Measurements from ENCODE around the gene PORCN. TPM values are rescaled to one million over a fixed set of nuclear protein-coding genes. Genes with fewer than 3 reads are reported as not detected.
A peak's percentile ranks its signal among the peaks of the same experiment; 100 is the strongest.
"Not testable (repeated sequence)": the region's sequence is repeated elsewhere in the genome, so short reads cannot be mapped to it uniquely, and the experiment has no call there.

PORCN gene
- total and polyA plus RNA-seq, 5 donors = 14.0 to 22.3 (median 17.9) TPM

- ATAC-seq = peak; percentile 73 to 77
- Histone ChIP-seq H3K27me3 (ENCODE audit: control insufficient read depth, insufficient read depth) (no peaks in the 10 kb centered on the region), H3K4me1 (ENCODE audit: control insufficient read depth, insufficient read depth, low read length) (peaks cover 5% of the 10 kb centered on the region), H3K27ac (ENCODE audit: low read length) (peak overlapping the region; percentile 65), H3K4me3 (ENCODE audit: low read length) (peak overlapping the region; percentile 79), H3K9me3 (ENCODE audit: control insufficient read depth, low read length) (no peaks in the 10 kb centered on the region)
- intact Hi-C loops (cut with DNase I) = no loop called here
- 3% methylated on average over 12 of the region's 12 CpGs for WGBS
- DNase-seq = peak in 2 of 3 donors; percentile 45 to 67
These were observed 31.2 kb downstream of the PORCN start for GRCh38 chrX:48540028-48540375.

- intact Hi-C loops (cut with DNase I) = no loop called here
- Histone ChIP-seq H3K27me3 (ENCODE audit: control insufficient read depth, insufficient read depth) (no peaks in the 10 kb centered on the region), H3K27ac (ENCODE audit: low read length) (peak overlapping the region; percentile 65), H3K9me3 (ENCODE audit: control insufficient read depth, low read length) (no peaks in the 10 kb centered on the region), H3K4me3 (ENCODE audit: low read length) (peak overlapping the region; percentile 79), H3K4me1 (ENCODE audit: control insufficient read depth, insufficient read depth, low read length) (peaks cover 5% of the 10 kb centered on the region)
- DNase-seq (no peak), ATAC-seq (no peak)
- 69% methylated on average over 7 of the region's 7 CpGs for WGBS
These were observed 31.7 kb downstream of the PORCN start for GRCh38 chrX:48540480-48540879.

- 86% methylated on average over 10 of the region's 10 CpGs for WGBS
- intact Hi-C loops (cut with DNase I) = no loop called here
- no peak overlapping the region for H3K27ac ChIP-seq (ENCODE audit: low read length)
- no peaks in the 10 kb centered on the region for H3K27me3 ChIP-seq (ENCODE audit: control insufficient read depth, insufficient read depth)
- no peak for ATAC-seq
- H3K4me3 ChIP-seq (ENCODE audit: low read length) = no peak overlapping the region
- no peaks in the 10 kb centered on the region for H3K9me3 ChIP-seq (ENCODE audit: control insufficient read depth, low read length)
- no peak for DNase-seq
- H3K4me1 ChIP-seq (ENCODE audit: control insufficient read depth, insufficient read depth, low read length) = peaks cover 5% of the 10 kb centered on the region
These were observed 32.5 kb downstream of the PORCN start for GRCh38 chrX:48541140-48541814.

GRCh38 chrX:48548871-48549270 is 40.1 kb downstream of the PORCN start:
- Histone ChIP-seq H3K9me3 (ENCODE audit: control insufficient read depth, low read length) (no peaks in the 10 kb centered on the region), H3K4me3 (ENCODE audit: low read length) (no peak overlapping the region), H3K27ac (ENCODE audit: low read length) (no peak overlapping the region), H3K4me1 (ENCODE audit: control insufficient read depth, insufficient read depth, low read length) (no peaks in the 10 kb centered on the region), H3K27me3 (ENCODE audit: control insufficient read depth, insufficient read depth) (no peaks in the 10 kb centered on the region)
- WGBS = 85% methylated on average over 3 of the region's 3 CpGs
- DNase-seq (no peak), ATAC-seq (no peak)
- intact Hi-C loops (cut with DNase I) = no loop called here

GRCh38 chrX:48555731-48556325 is 47.0 kb downstream of the PORCN start:
- H3K4me1 ChIP-seq (ENCODE audit: control insufficient read depth, insufficient read depth, low read length); ATAC-seq; intact Hi-C loops (cut with DNase I); H3K4me3 ChIP-seq (ENCODE audit: low read length); DNase-seq; H3K27me3 ChIP-seq (ENCODE audit: control insufficient read depth, insufficient read depth); H3K9me3 ChIP-seq (ENCODE audit: control insufficient read depth, low read length): not testable (repeated sequence)
- 46% methylated on average over 9 of the region's 9 CpGs for WGBS
- H3K27ac ChIP-seq (ENCODE audit: low read length) = peak overlapping the region; percentile 68

GRCh38 chrX:48558271-48558670 is 49.5 kb downstream of the PORCN start:
- Histone ChIP-seq H3K4me1 (ENCODE audit: control insufficient read depth, insufficient read depth, low read length) (peaks cover 1% of the 10 kb centered on the region), H3K9me3 (ENCODE audit: control insufficient read depth, low read length) (no peaks in the 10 kb centered on the region), H3K27me3 (ENCODE audit: control insufficient read depth, insufficient read depth) (no peaks in the 10 kb centered on the region), H3K27ac (ENCODE audit: low read length) (no peak overlapping the region), H3K4me3 (ENCODE audit: low read length) (no peak overlapping the region)
- ATAC-seq = peak; percentile 59 to 79
- no peak for DNase-seq
- 67% methylated on average over 4 of the region's 4 CpGs for WGBS
- intact Hi-C loops (cut with DNase I) = no loop called here

GRCh38 chrX:48559636-48560035 is 50.8 kb downstream of the PORCN start:
- H3K4me1 ChIP-seq (ENCODE audit: control insufficient read depth, insufficient read depth, low read length) = peaks cover 3% of the 10 kb centered on the region
- no peak overlapping the region for H3K27ac ChIP-seq (ENCODE audit: low read length)
- H3K27me3 ChIP-seq (ENCODE audit: control insufficient read depth, insufficient read depth) = no peaks in the 10 kb centered on the region
- H3K9me3 ChIP-seq (ENCODE audit: control insufficient read depth, low read length) = no peaks in the 10 kb centered on the region
- DNase-seq (no peak), ATAC-seq (no peak)
- intact Hi-C loops (cut with DNase I) = no loop called here
- H3K4me3 ChIP-seq (ENCODE audit: low read length) = no peak overlapping the region
- WGBS = 97% methylated on average over 24 of the region's 24 CpGs

GRCh38 chrX:48560056-48560455 is 51.3 kb downstream of the PORCN start:
- 95% methylated on average over 14 of the region's 14 CpGs for WGBS
- no peak overlapping the region for H3K27ac ChIP-seq (ENCODE audit: low read length)
- ATAC-seq (no peak), DNase-seq (no peak)
- no peaks in the 10 kb centered on the region for H3K27me3 ChIP-seq (ENCODE audit: control insufficient read depth, insufficient read depth)
- peaks cover 2% of the 10 kb centered on the region for H3K4me1 ChIP-seq (ENCODE audit: control insufficient read depth, insufficient read depth, low read length)
- H3K4me3 ChIP-seq (ENCODE audit: low read length) = no peak overlapping the region
- intact Hi-C loops (cut with DNase I) = no loop called here
- H3K9me3 ChIP-seq (ENCODE audit: control insufficient read depth, low read length) = no peaks in the 10 kb centered on the region

GRCh38 chrX:48560681-48561080 is 51.9 kb downstream of the PORCN start:
- Histone ChIP-seq H3K9me3 (ENCODE audit: control insufficient read depth, low read length) (no peaks in the 10 kb centered on the region), H3K4me1 (ENCODE audit: control insufficient read depth, insufficient read depth, low read length) (peaks cover 2% of the 10 kb centered on the region), H3K27me3 (ENCODE audit: control insufficient read depth, insufficient read depth) (no peaks in the 10 kb centered on the region), H3K4me3 (ENCODE audit: low read length) (no peak overlapping the region), H3K27ac (ENCODE audit: low read length) (no peak overlapping the region)
- ATAC-seq = no peak
- DNase-seq = no peak
- 96% methylated on average over 12 of the region's 12 CpGs for WGBS
- intact Hi-C loops (cut with DNase I) = no loop called here

GRCh38 chrX:48569958-48570357 is 61.2 kb downstream of the PORCN start:
- DNase-seq = no peak
- Histone ChIP-seq H3K27ac (ENCODE audit: low read length) (no peak overlapping the region), H3K27me3 (ENCODE audit: control insufficient read depth, insufficient read depth) (no peaks in the 10 kb centered on the region), H3K4me3 (ENCODE audit: low read length) (no peak overlapping the region), H3K9me3 (ENCODE audit: control insufficient read depth, low read length) (no peaks in the 10 kb centered on the region), H3K4me1 (ENCODE audit: control insufficient read depth, insufficient read depth, low read length) (no peaks in the 10 kb centered on the region)
- intact Hi-C loops (cut with DNase I) = no loop called here
- WGBS = 22% methylated on average over 1 of the region's 1 CpG
- ATAC-seq = no peak

Measured in right cardiac atrium (tissue), 5 donors.